Fibroblast of lung (primary cell): ENCODE data around the gene SALL1. TPM values are rescaled to one million over a fixed set of nuclear protein-coding genes. Genes with fewer than 3 reads are reported as not detected.

Experiments used
- DNase-seq, 2 donors: peaks; one replicate each; pipeline versions ENCODE4 v3.0.0 to v3.0.0-alpha.2; 2010; ENCODE audit warnings: low read depth in 2 of 2
- H2AFZ ChIP-seq: 2 replicates; pipeline ENCODE4 v1.5.1; 2012; ENCODE audit warnings: low read length, control low read depth, inconsistent platforms
- H3K27ac ChIP-seq: 2 replicates; pipeline ENCODE4 v1.5.1; 2011; ENCODE audit warnings: low read length, control low read depth; ENCODE audit not compliant: insufficient read depth
- H3K27me3 ChIP-seq: 2 replicates; pipeline ENCODE4 v1.5.1; 2011; ENCODE audit warnings: mild to moderate bottlenecking, low read length; ENCODE audit not compliant: control insufficient read depth, insufficient read depth
- H3K36me3 ChIP-seq: 2 replicates; pipeline ENCODE4 v1.5.1; 2011; ENCODE audit warnings: low read length; ENCODE audit not compliant: control insufficient read depth, insufficient read depth
- H3K4me1 ChIP-seq: 2 replicates; pipeline ENCODE4 v1.5.1; 2011; ENCODE audit warnings: low read length; ENCODE audit not compliant: control insufficient read depth, insufficient read depth; ENCODE audit errors: extremely low read depth
- H3K4me2 ChIP-seq: 2 replicates; pipeline ENCODE4 v1.5.1; 2011; ENCODE audit warnings: low read length, control low read depth; ENCODE audit not compliant: insufficient read depth; ENCODE audit errors: extremely low read depth
- H3K4me3 ChIP-seq, 4 experiments: fragments of 200-600 bp in 1 of 4; sonication (generic) in 1 of 4; replicated peaks in 1 of 4; 2 replicates each; pipeline ENCODE4 v1.5.1; 2011 to 2016; ENCODE audit warnings: low read length in 4 of 4, low read depth in 3 of 4, mild to moderate bottlenecking in 3 of 4, control low read depth in 2 of 4, inconsistent platforms in 1 of 4, mixed read lengths in 1 of 4; ENCODE audit not compliant: insufficient read depth in 1 of 4; ENCODE audit errors: control extremely low read depth in 1 of 4
- H3K79me2 ChIP-seq: 2 replicates; pipeline ENCODE4 v1.5.1; 2012; ENCODE audit warnings: mild to moderate bottlenecking, low read length, inconsistent platforms; ENCODE audit not compliant: control insufficient read depth, insufficient read depth
- H3K9ac ChIP-seq: 2 replicates; pipeline ENCODE4 v1.5.1; 2011; ENCODE audit warnings: mild to moderate bottlenecking, low read length, control low read depth; ENCODE audit not compliant: insufficient read depth
- H3K9me3 ChIP-seq: 2 replicates; pipeline ENCODE4 v1.5.1; 2012; ENCODE audit warnings: low read depth, low read length; ENCODE audit not compliant: control insufficient read depth, insufficient read depth
- H4K20me1 ChIP-seq: 2 replicates; pipeline ENCODE4 v1.5.1; 2011; ENCODE audit warnings: low read length; ENCODE audit not compliant: control insufficient read depth, insufficient read depth; ENCODE audit errors: extremely low read depth
- EZH2 ChIP-seq: IDR thresholded peaks from 2 replicates; pipeline ENCODE4 v1.5.1; 2012; ENCODE audit warnings: low read length, control low read depth, mild to moderate bottlenecking; ENCODE audit errors: missing control alignments
- polyA plus RNA-seq, 2 donors: library from polyadenylated mRNA; depleted of rRNA in 1 of 2; stranded (reverse) in 1 of 2; unstranded in 1 of 2; fragments of >200 nt; gene quantifications; 2 replicates each; pipeline ENCODE4 v1.2.1, GENCODE V29; 2011 to 2012; ENCODE audit warnings: missing spikeins in 1 of 2
- total RNA-seq: library from RNA; depleted of rRNA; stranded (reverse); fragments of >200 nt; gene quantifications from 2 replicates; pipeline ENCODE4 v1.2.1, GENCODE V29; 2014
- TF ChIP-seq, protein P1 (sequence below), 2 donors: IDR thresholded peaks in 1 of 2; conservative IDR thresholded peaks in 1 of 2; 1 replicate in 1 of 2; 2 replicates in 1 of 2; pipeline ENCODE4 v1.5.1; 2011 to 2012; ENCODE audit warnings: low read length in 2 of 2, control low read depth in 1 of 2, inconsistent platforms in 1 of 2, low read depth in 1 of 2, mild to moderate bottlenecking in 1 of 2

Gene SALL1
- total and polyA plus RNA-seq, 2 donors (not counting 1 experiment from before 2014, with no cell fraction given): 0.10 to 0.17 TPM

GRCh38 chr16:51107742-51108141 lies 43.3 kb downstream of the SALL1 start:
- no peaks in the 10 kb centered on the region for H4K20me1 ChIP-seq
- no peak overlapping the region for H3K4me3 ChIP-seq
- H2AFZ ChIP-seq: no peak overlapping the region
- no peaks in the 10 kb centered on the region for H3K9me3 ChIP-seq
- no peaks in the 10 kb centered on the region for H3K4me1 ChIP-seq
- H3K27me3 ChIP-seq: no peaks in the 10 kb centered on the region
- H3K36me3 ChIP-seq: no peaks in the 10 kb centered on the region
- no peak for DNase-seq
- no peak overlapping the region for H3K9ac ChIP-seq
- H3K79me2 ChIP-seq: no peaks in the 10 kb centered on the region
- H3K4me2 ChIP-seq: no peak overlapping the region
- no peak for TF ChIP-seq EZH2
- TF ChIP-seq, protein P1, sequence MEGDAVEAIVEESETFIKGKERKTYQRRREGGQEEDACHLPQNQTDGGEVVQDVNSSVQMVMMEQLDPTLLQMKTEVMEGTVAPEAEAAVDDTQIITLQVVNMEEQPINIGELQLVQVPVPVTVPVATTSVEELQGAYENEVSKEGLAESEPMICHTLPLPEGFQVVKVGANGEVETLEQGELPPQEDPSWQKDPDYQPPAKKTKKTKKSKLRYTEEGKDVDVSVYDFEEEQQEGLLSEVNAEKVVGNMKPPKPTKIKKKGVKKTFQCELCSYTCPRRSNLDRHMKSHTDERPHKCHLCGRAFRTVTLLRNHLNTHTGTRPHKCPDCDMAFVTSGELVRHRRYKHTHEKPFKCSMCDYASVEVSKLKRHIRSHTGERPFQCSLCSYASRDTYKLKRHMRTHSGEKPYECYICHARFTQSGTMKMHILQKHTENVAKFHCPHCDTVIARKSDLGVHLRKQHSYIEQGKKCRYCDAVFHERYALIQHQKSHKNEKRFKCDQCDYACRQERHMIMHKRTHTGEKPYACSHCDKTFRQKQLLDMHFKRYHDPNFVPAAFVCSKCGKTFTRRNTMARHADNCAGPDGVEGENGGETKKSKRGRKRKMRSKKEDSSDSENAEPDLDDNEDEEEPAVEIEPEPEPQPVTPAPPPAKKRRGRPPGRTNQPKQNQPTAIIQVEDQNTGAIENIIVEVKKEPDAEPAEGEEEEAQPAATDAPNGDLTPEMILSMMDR (conservative IDR thresholded peaks at IDR 0.05 in 1 of 2, IDR thresholded peaks at IDR 0.05 in 1 of 2; ENCODE audit: low read depth in 1 of 2, low read length in 2 of 2): no peak
- no peak overlapping the region for H3K27ac ChIP-seq

- H3K4me2 ChIP-seq: no peak overlapping the region
- no peaks in the 10 kb centered on the region for H3K79me2 ChIP-seq
- H3K9ac ChIP-seq: no peak overlapping the region
- H2AFZ ChIP-seq: no peak overlapping the region
- H3K4me1 ChIP-seq: no peaks in the 10 kb centered on the region
- TF ChIP-seq, protein P1 (conservative IDR thresholded peaks at IDR 0.05 in 1 of 2, IDR thresholded peaks at IDR 0.05 in 1 of 2; ENCODE audit: low read depth in 1 of 2, low read length in 2 of 2): no peak
- no peak for TF ChIP-seq EZH2
- no peak overlapping the region for H3K4me3 ChIP-seq
- no peaks in the 10 kb centered on the region for H4K20me1 ChIP-seq
- no peaks in the 10 kb centered on the region for H3K36me3 ChIP-seq
- H3K27me3 ChIP-seq: no peaks in the 10 kb centered on the region
- H3K9me3 ChIP-seq: no peaks in the 10 kb centered on the region
- no peak overlapping the region for H3K27ac ChIP-seq
- no peak for DNase-seq
Measured at GRCh38 chr16:51106535-51106934, 44.5 kb downstream of the SALL1 start.

DNA sequence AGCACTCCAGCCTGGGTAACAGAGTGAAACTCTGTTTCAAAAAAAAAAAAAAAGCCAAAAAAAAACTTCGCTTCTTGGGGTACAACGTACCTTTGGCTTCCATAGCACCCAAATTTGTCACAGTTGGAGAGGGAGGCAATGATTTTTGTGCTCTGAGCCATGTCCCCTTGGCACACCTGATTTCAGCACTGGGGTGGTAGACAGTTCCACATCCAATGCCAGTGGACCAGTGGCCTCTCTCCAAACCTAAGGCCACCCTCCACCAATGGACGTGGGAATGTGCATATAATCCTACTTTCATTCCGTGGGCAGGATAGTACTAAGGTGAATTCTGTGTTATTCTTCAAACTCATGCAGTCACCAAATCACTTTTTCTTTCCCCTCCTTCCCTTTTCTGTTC lies 47.5 kb downstream of the SALL1 start:
- no peak overlapping the region for H2AFZ ChIP-seq
- H3K79me2 ChIP-seq: no peaks in the 10 kb centered on the region
- H3K4me2 ChIP-seq: no peak overlapping the region
- DNase-seq: no peak
- no peaks in the 10 kb centered on the region for H4K20me1 ChIP-seq
- H3K9ac ChIP-seq: no peak overlapping the region
- H3K4me1 ChIP-seq: no peaks in the 10 kb centered on the region
- TF ChIP-seq, protein P1 (conservative IDR thresholded peaks at IDR 0.05 in 1 of 2, IDR thresholded peaks at IDR 0.05 in 1 of 2; ENCODE audit: low read depth in 1 of 2, low read length in 2 of 2): no peak
- TF ChIP-seq EZH2: no peak
- no peaks in the 10 kb centered on the region for H3K36me3 ChIP-seq
- no peaks in the 10 kb centered on the region for H3K27me3 ChIP-seq
- no peak overlapping the region for H3K27ac ChIP-seq
- no peaks in the 10 kb centered on the region for H3K9me3 ChIP-seq
- H3K4me3 ChIP-seq: no peak overlapping the region
